ENCODE measurements around the gene DHTKD1. TPM values are rescaled to one million over a fixed set of nuclear protein-coding genes. Genes with fewer than 3 reads are reported as not detected.

Gene DHTKD1
- total RNA-seq, 1 donor from 2014 or later, result 60.7 TPM

DNA sequence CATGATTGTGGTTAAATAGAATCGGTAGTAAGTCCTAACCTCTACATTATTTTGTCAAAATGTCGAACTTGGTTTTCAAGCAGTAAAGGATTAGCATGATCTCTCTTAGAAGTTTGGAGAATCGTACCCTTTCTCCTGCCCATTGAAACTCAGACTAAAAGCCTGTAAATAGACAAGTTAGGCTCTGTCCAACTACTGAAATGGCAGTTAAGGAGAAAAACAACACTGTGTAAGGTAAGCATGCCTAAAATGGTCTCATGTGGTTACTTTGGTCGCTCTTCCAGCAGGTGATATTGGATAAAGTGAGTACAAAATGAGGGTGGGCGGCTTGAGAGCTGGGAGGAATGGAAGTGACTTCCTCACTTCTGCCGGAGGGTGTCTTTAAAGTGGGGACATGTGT lies 85.8 kb downstream of the DHTKD1 start:
- ATAC-seq (ENCODE audit: low read depth) (no peak), DNase-seq (no peak)
- Mint-ChIP-seq H3K9me3 (no peaks in the 10 kb centered on the region), H3K27me3 (no peaks in the 10 kb centered on the region), H3K4me3 (no peak overlapping the region), H3K36me3 (ENCODE audit: low read depth) (peaks cover 68% of the 10 kb centered on the region), H3K27ac (no peak overlapping the region), H3K4me1 (no peaks in the 10 kb centered on the region)
- CTCF ChIA-PET, result no interaction called here
- intact Hi-C loops (cut with micrococcal nuclease), result no loop called here
- POLR2A ChIA-PET, result no interaction called here
- TF ChIP-seq, protein P1, sequence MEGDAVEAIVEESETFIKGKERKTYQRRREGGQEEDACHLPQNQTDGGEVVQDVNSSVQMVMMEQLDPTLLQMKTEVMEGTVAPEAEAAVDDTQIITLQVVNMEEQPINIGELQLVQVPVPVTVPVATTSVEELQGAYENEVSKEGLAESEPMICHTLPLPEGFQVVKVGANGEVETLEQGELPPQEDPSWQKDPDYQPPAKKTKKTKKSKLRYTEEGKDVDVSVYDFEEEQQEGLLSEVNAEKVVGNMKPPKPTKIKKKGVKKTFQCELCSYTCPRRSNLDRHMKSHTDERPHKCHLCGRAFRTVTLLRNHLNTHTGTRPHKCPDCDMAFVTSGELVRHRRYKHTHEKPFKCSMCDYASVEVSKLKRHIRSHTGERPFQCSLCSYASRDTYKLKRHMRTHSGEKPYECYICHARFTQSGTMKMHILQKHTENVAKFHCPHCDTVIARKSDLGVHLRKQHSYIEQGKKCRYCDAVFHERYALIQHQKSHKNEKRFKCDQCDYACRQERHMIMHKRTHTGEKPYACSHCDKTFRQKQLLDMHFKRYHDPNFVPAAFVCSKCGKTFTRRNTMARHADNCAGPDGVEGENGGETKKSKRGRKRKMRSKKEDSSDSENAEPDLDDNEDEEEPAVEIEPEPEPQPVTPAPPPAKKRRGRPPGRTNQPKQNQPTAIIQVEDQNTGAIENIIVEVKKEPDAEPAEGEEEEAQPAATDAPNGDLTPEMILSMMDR (IDR thresholded peaks at IDR 0.05), result no peak

DNA sequence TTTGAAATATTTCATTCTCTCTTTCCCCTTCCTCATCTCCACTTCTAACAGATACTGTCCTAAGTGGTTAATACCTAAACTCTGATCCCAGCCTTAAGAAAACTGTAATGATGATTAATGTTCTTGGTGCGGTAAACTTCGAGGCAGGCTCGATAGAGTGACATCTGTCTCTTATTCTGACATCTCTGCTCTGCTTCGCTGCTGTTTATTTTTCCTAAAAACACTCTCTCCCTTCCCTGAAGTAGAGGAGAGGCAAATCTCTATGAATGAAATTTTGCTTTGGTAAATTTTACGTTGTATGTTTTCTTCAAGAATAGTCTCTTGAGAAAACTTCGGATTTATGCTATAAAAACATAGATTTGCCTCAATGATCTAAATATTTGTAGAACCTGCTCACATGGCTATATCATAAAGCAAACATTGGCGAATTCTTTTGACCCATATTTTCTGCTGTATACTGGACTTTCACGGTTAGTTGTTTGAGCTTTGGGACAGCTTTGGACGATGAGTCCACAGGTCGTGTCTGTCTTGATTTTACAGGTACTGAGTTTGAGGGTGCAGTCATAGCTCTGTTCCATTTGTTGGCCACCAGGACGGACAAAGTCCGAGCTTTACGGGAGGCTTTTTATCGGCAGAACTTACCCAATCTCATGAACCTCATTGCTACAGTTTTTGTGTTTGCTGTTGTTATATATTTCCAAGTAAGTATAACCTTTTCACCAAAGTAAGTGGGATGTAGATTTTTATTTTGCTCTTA lies 87.8 kb downstream of the DHTKD1 start:
- no peak overlapping the region for H3K4me3 Mint-ChIP-seq
- no peaks in the 10 kb centered on the region for H3K4me1 Mint-ChIP-seq
- TF ChIP-seq, protein P1 (IDR thresholded peaks at IDR 0.05), result no peak
- ChIA-PET CTCF (no interaction called here), POLR2A (no interaction called here)
- no peaks in the 10 kb centered on the region for H3K27me3 Mint-ChIP-seq
- intact Hi-C loops (cut with micrococcal nuclease), result no loop called here
- H3K27ac Mint-ChIP-seq, result no peak overlapping the region
- H3K9me3 Mint-ChIP-seq, result no peaks in the 10 kb centered on the region
- H3K36me3 Mint-ChIP-seq (ENCODE audit: low read depth), result peaks cover 65% of the 10 kb centered on the region
- DNase-seq (no peak), ATAC-seq (ENCODE audit: low read depth) (no peak)

DNA sequence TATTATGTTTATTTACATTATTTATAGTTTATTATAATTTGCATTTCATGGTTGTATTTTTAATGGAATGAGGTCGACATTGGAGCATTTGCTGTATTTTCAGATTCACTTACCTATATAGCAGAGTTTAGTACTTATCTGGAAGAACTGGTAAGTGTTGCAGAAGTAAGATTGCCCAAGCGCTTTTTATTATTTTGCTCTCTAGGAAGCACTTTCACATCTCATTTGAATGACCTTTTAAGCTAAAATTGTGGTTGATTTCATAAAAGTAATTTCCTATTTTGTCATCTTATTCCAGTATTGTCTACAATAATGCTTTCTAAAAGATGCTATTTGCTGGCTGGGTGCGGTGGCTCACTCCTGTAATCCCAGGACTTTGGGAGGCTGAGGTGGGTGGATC lies 89.4 kb downstream of the DHTKD1 start:
- TF ChIP-seq, protein P1 (IDR thresholded peaks at IDR 0.05), result no peak
- no peak for ATAC-seq (ENCODE audit: low read depth)
- Mint-ChIP-seq H3K4me3 (no peak overlapping the region), H3K36me3 (ENCODE audit: low read depth) (peaks cover 70% of the 10 kb centered on the region), H3K27ac (no peak overlapping the region), H3K9me3 (no peaks in the 10 kb centered on the region), H3K4me1 (no peaks in the 10 kb centered on the region), H3K27me3 (no peaks in the 10 kb centered on the region)
- CTCF ChIA-PET, result no interaction called here
- POLR2A ChIA-PET, result no interaction called here
- DNase-seq, result no peak
- intact Hi-C loops (cut with micrococcal nuclease), result no loop called here

DNA sequence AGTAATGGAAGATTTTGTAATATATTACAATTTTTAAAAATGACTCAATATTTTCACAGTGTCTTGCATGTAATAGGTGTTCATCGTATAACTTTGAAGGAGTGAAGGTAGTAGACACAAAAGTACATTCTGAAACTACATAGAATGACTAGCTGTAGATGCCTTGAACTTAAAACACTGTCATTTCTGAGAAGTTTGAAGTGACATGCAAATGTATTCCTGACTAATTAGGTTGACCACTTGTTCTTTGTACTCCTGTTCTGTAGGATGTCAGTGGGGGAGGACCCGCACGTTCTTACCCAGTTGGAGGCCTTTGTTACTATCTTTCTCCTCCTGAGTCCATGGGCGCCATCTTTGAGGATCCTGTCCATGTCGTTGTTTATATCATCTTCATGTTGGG lies 91.9 kb downstream of the DHTKD1 start:
- DNase-seq (no peak), ATAC-seq (ENCODE audit: low read depth) (no peak)
- H3K27ac Mint-ChIP-seq, result no peak overlapping the region
- POLR2A ChIA-PET, result interaction anchor here (0.6 kb wide), 1 partner anchor 301 kb away, joined by 3 read pairs; no protein-coding TSS in a partner anchor
- TF ChIP-seq, protein P1 (IDR thresholded peaks at IDR 0.05), result no peak
- intact Hi-C loops (cut with micrococcal nuclease), result no loop called here
- H3K4me3 Mint-ChIP-seq, result no peak overlapping the region
- CTCF ChIA-PET, result no interaction called here
- H3K4me1 Mint-ChIP-seq, result no peaks in the 10 kb centered on the region
- H3K9me3 Mint-ChIP-seq, result no peaks in the 10 kb centered on the region
- peaks cover 73% of the 10 kb centered on the region for H3K36me3 Mint-ChIP-seq (ENCODE audit: low read depth)
- H3K27me3 Mint-ChIP-seq, result no peaks in the 10 kb centered on the region

DNA sequence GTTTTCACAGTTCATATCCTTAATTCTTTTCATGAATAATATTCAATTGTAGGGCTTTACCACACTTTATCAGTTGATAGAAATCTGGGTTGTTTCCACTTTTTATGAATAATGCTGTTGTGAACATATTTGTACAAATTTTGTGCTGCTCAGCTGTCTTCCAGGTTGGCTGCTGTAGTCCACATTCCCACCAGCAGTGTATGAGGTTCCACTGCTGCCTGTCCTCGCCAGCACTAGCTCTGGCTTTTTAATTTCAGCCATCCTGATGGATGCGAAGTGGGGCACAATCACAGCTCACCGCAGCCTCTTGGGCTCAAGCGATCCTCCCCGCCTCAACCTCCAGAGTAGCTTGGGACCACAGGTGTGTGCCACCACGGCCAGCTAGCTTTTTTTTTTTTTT lies 94.2 kb downstream of the DHTKD1 start:
- CTCF ChIA-PET, result no interaction called here
- no peaks in the 10 kb centered on the region for H3K4me1 Mint-ChIP-seq
- no peak for DNase-seq
- intact Hi-C loops (cut with micrococcal nuclease), result no loop called here
- POLR2A ChIA-PET, result no interaction called here
- H3K4me3 Mint-ChIP-seq, result no peak overlapping the region
- TF ChIP-seq, protein P1 (IDR thresholded peaks at IDR 0.05), result no peak
- no peak overlapping the region for H3K27ac Mint-ChIP-seq
- H3K27me3 Mint-ChIP-seq, result no peaks in the 10 kb centered on the region
- peaks cover 77% of the 10 kb centered on the region for H3K36me3 Mint-ChIP-seq (ENCODE audit: low read depth)
- ATAC-seq (ENCODE audit: low read depth), result no peak
- H3K9me3 Mint-ChIP-seq, result no peaks in the 10 kb centered on the region

Measured in activated B cell treated with CpG ODN at 0.5 μM for 24 hours (primary cell).